ENCODE measurements around the gene ZC2HC1B.
"Not testable (repeated sequence)": the region's sequence is repeated elsewhere in the genome, so short reads cannot be mapped to it uniquely, and the experiment has no call there.

ZC2HC1B gene

GRCh38 chr6:143863771-143864170 is 503 bp upstream of the ZC2HC1B start:
- Histone ChIP-seq H3K4me3 (ENCODE audit: low read length in 2 of 2) (no peak overlapping the region), H3K4me1 (ENCODE audit: control insufficient read depth in 2 of 2, insufficient read depth in 2 of 2, low read length in 2 of 2) (no peaks in the 10 kb centered on the region), H3K9ac (ENCODE audit: low read depth in 1 of 2, low read length in 2 of 2) (no peak overlapping the region), H3K9me3 (ENCODE audit: control insufficient read depth in 2 of 2, low read length in 2 of 2) (no peaks in the 10 kb centered on the region), H3K27me3 (ENCODE audit: control insufficient read depth in 2 of 2, insufficient read depth in 2 of 2, low read length in 2 of 2) (no peaks in the 10 kb centered on the region), H3K27ac (ENCODE audit: low read depth in 2 of 2, low read length in 2 of 2) (no peak overlapping the region), H3K36me3 (ENCODE audit: control insufficient read depth in 2 of 2, insufficient read depth in 2 of 2, low read length in 2 of 2) (peaks cover 37 to 41% of the 10 kb centered on the region in 2 donors)

- Histone ChIP-seq H3K4me1 (ENCODE audit: control insufficient read depth in 2 of 2, insufficient read depth in 2 of 2, low read length in 2 of 2) (no peaks in the 10 kb centered on the region), H3K4me3 (ENCODE audit: low read length in 2 of 2) (no peak overlapping the region)
Observed at GRCh38 chr6:143867236-143867635, 3.0 kb downstream of the ZC2HC1B start.

GRCh38 chr6:143868808-143869207 is 4.5 kb downstream of the ZC2HC1B start:
- not testable (repeated sequence) for H3K4me3 ChIP-seq (ENCODE audit: low read length in 2 of 2); H3K27me3 ChIP-seq (ENCODE audit: control insufficient read depth in 2 of 2, insufficient read depth in 2 of 2, low read length in 2 of 2); H3K27ac ChIP-seq (ENCODE audit: low read depth in 2 of 2, low read length in 2 of 2); H3K4me1 ChIP-seq (ENCODE audit: control insufficient read depth in 2 of 2, insufficient read depth in 2 of 2, low read length in 2 of 2); H3K9ac ChIP-seq (ENCODE audit: low read depth in 1 of 2, low read length in 2 of 2); H3K9me3 ChIP-seq (ENCODE audit: control insufficient read depth in 2 of 2, low read length in 2 of 2)
- H3K36me3 ChIP-seq (ENCODE audit: control insufficient read depth in 2 of 2, insufficient read depth in 2 of 2, low read length in 2 of 2) = peaks cover 6 to 10% of the 10 kb centered on the region in 2 donors

More at GRCh38 chr6:143867236-143867635, 3.0 kb downstream of the ZC2HC1B start:
- no peak overlapping the region for H3K27ac ChIP-seq (ENCODE audit: low read depth in 2 of 2, low read length in 2 of 2)
- no peaks in the 10 kb centered on the region for H3K27me3 ChIP-seq (ENCODE audit: control insufficient read depth in 2 of 2, insufficient read depth in 2 of 2, low read length in 2 of 2)
- no peak overlapping the region for H3K9ac ChIP-seq (ENCODE audit: low read depth in 1 of 2, low read length in 2 of 2)
- H3K36me3 ChIP-seq (ENCODE audit: control insufficient read depth in 2 of 2, insufficient read depth in 2 of 2, low read length in 2 of 2) = peaks cover 18 to 22% of the 10 kb centered on the region in 2 donors
- H3K9me3 ChIP-seq (ENCODE audit: control insufficient read depth in 2 of 2, low read length in 2 of 2) = no peaks in the 10 kb centered on the region

- not testable (repeated sequence) for H3K9me3 ChIP-seq (ENCODE audit: control insufficient read depth in 2 of 2, low read length in 2 of 2); H3K27me3 ChIP-seq (ENCODE audit: control insufficient read depth in 2 of 2, insufficient read depth in 2 of 2, low read length in 2 of 2); H3K4me1 ChIP-seq (ENCODE audit: control insufficient read depth in 2 of 2, insufficient read depth in 2 of 2, low read length in 2 of 2); H3K4me3 ChIP-seq (ENCODE audit: low read length in 2 of 2); H3K9ac ChIP-seq (ENCODE audit: low read depth in 1 of 2, low read length in 2 of 2); H3K27ac ChIP-seq (ENCODE audit: low read depth in 2 of 2, low read length in 2 of 2); H3K36me3 ChIP-seq (ENCODE audit: control insufficient read depth in 2 of 2, insufficient read depth in 2 of 2, low read length in 2 of 2)
Observed at GRCh38 chr6:143871202-143871730, 7.0 kb downstream of the ZC2HC1B start.

GRCh38 chr6:143872201-143872600 is 7.9 kb downstream of the ZC2HC1B start:
- Histone ChIP-seq H3K4me3 (ENCODE audit: low read length in 2 of 2) (no peak overlapping the region), H3K27me3 (ENCODE audit: control insufficient read depth in 2 of 2, insufficient read depth in 2 of 2, low read length in 2 of 2) (no peaks in the 10 kb centered on the region), H3K27ac (ENCODE audit: low read depth in 2 of 2, low read length in 2 of 2) (no peak overlapping the region), H3K36me3 (ENCODE audit: control insufficient read depth in 2 of 2, insufficient read depth in 2 of 2, low read length in 2 of 2) (no peaks in the 10 kb centered on the region), H3K9ac (ENCODE audit: low read depth in 1 of 2, low read length in 2 of 2) (no peak overlapping the region), H3K9me3 (ENCODE audit: control insufficient read depth in 2 of 2, low read length in 2 of 2) (peaks cover 0 to 2% of the 10 kb centered on the region in 2 donors), H3K4me1 (ENCODE audit: control insufficient read depth in 2 of 2, insufficient read depth in 2 of 2, low read length in 2 of 2) (no peaks in the 10 kb centered on the region)

- H3K27ac ChIP-seq (ENCODE audit: low read depth in 2 of 2, low read length in 2 of 2); H3K4me3 ChIP-seq (ENCODE audit: low read length in 2 of 2); H3K9me3 ChIP-seq (ENCODE audit: control insufficient read depth in 2 of 2, low read length in 2 of 2); H3K4me1 ChIP-seq (ENCODE audit: control insufficient read depth in 2 of 2, insufficient read depth in 2 of 2, low read length in 2 of 2); H3K27me3 ChIP-seq (ENCODE audit: control insufficient read depth in 2 of 2, insufficient read depth in 2 of 2, low read length in 2 of 2); H3K9ac ChIP-seq (ENCODE audit: low read depth in 1 of 2, low read length in 2 of 2); H3K36me3 ChIP-seq (ENCODE audit: control insufficient read depth in 2 of 2, insufficient read depth in 2 of 2, low read length in 2 of 2): not testable (repeated sequence)
Observed at GRCh38 chr6:143873600-143873999, 9.3 kb downstream of the ZC2HC1B start.

DNA sequence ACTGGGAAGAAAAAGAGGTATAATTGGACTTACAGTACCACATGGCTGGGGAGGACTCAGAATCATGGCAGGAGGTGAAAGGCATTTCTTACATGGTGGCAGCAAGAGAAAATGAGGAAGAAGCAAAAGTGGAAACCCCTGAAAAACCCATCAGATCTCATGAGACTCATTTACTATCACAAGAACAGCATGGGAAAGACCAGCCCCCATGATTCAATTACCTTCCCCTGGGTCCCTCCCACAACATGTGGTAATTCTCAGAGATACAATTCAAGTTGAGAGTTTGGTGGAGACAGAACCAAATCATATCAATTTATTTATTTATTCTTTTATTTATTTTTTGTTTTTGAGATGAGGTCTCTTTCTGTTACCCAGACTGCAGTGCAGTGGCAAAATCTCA is 10.2 kb downstream of the ZC2HC1B start:
- not testable (repeated sequence) for H3K36me3 ChIP-seq (ENCODE audit: control insufficient read depth in 2 of 2, insufficient read depth in 2 of 2, low read length in 2 of 2); H3K9me3 ChIP-seq (ENCODE audit: control insufficient read depth in 2 of 2, low read length in 2 of 2); H3K4me1 ChIP-seq (ENCODE audit: control insufficient read depth in 2 of 2, insufficient read depth in 2 of 2, low read length in 2 of 2); H3K9ac ChIP-seq (ENCODE audit: low read depth in 1 of 2, low read length in 2 of 2); H3K27ac ChIP-seq (ENCODE audit: low read depth in 2 of 2, low read length in 2 of 2); H3K27me3 ChIP-seq (ENCODE audit: control insufficient read depth in 2 of 2, insufficient read depth in 2 of 2, low read length in 2 of 2); H3K4me3 ChIP-seq (ENCODE audit: low read length in 2 of 2)

DNA sequence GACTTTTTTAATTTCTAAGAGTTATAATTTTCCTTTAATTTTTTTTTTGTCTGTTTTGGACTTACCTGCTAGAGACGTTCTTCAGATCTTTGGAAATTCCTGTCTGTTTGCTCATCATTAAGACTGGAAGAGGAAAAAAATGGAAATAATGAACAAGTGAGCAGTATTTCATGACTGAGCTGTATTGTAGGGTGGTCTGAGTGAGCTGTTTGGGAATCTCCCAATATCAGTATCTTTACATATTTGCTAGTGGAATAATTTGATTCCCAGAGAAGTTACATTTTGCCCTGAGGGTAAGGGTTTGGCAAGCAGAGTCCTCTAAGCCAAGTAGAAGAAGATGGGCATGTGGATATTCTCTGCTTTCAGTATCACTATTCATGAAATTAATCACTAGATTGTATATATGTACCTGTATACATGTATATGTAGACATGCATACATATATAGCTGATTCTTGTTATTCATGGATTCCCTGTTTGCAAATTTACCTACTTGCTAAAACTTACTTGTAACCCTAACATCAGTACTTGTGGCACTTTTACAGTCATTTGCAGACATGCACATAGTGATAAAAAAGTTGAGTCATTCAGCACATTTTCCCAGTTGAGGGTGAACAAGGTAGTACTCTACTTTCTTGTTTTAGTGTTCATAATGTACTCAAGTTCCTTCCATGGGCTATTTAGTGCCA is 13.5 kb downstream of the ZC2HC1B start:
- H3K27ac ChIP-seq (ENCODE audit: low read depth in 2 of 2, low read length in 2 of 2) = no peak overlapping the region
- no peak overlapping the region for H3K9ac ChIP-seq (ENCODE audit: low read depth in 1 of 2, low read length in 2 of 2)
- no peaks in the 10 kb centered on the region for H3K36me3 ChIP-seq (ENCODE audit: control insufficient read depth in 2 of 2, insufficient read depth in 2 of 2, low read length in 2 of 2)
- no peaks in the 10 kb centered on the region for H3K4me1 ChIP-seq (ENCODE audit: control insufficient read depth in 2 of 2, insufficient read depth in 2 of 2, low read length in 2 of 2)
- peaks cover 0 to 5% of the 10 kb centered on the region in 2 donors for H3K9me3 ChIP-seq (ENCODE audit: control insufficient read depth in 2 of 2, low read length in 2 of 2)
- H3K27me3 ChIP-seq (ENCODE audit: control insufficient read depth in 2 of 2, insufficient read depth in 2 of 2, low read length in 2 of 2) = no peaks in the 10 kb centered on the region
- H3K4me3 ChIP-seq (ENCODE audit: low read length in 2 of 2) = no peak overlapping the region

DNA sequence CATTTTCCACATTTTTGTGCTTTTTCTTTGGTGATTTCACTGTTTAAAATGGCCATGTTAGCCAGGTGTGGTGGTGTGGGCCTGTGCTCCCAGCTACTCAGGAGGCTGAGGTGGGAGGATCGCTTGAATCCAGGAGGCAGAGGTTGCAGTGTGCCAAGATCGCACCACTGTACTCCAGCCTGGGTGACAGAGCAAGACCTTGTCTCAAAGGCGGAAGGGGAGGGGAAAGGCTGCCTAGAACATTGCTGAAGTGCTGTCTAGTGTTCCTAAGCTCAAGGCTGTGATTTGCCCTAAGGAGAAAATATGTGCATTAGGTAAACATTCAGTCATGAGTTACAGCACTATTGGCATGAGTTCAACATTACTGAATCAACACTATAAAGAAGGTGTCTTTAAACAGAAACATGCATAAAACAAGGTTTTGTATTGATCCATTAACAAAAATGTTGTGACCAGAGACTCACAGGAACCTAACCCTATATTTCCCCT is 14.0 kb downstream of the ZC2HC1B start:
- Histone ChIP-seq H3K27ac (ENCODE audit: low read depth in 2 of 2, low read length in 2 of 2) (no peak overlapping the region), H3K36me3 (ENCODE audit: control insufficient read depth in 2 of 2, insufficient read depth in 2 of 2, low read length in 2 of 2) (no peaks in the 10 kb centered on the region), H3K9me3 (ENCODE audit: control insufficient read depth in 2 of 2, low read length in 2 of 2) (peaks cover 0 to 5% of the 10 kb centered on the region in 2 donors), H3K4me1 (ENCODE audit: control insufficient read depth in 2 of 2, insufficient read depth in 2 of 2, low read length in 2 of 2) (no peaks in the 10 kb centered on the region), H3K4me3 (ENCODE audit: low read length in 2 of 2) (no peak overlapping the region), H3K9ac (ENCODE audit: low read depth in 1 of 2, low read length in 2 of 2) (no peak overlapping the region), H3K27me3 (ENCODE audit: control insufficient read depth in 2 of 2, insufficient read depth in 2 of 2, low read length in 2 of 2) (no peaks in the 10 kb centered on the region)

- H3K27ac ChIP-seq (ENCODE audit: low read depth in 2 of 2, low read length in 2 of 2) = no peak overlapping the region
- peaks cover 0 to 2% of the 10 kb centered on the region in 2 donors for H3K9me3 ChIP-seq (ENCODE audit: control insufficient read depth in 2 of 2, low read length in 2 of 2)
Observed at GRCh38 chr6:143880412-143880811, 16.1 kb downstream of the ZC2HC1B start.

More at GRCh38 chr6:143880412-143880811, 16.1 kb downstream of the ZC2HC1B start:
- Histone ChIP-seq H3K9ac (ENCODE audit: low read depth in 1 of 2, low read length in 2 of 2) (no peak overlapping the region), H3K4me3 (ENCODE audit: low read length in 2 of 2) (no peak overlapping the region), H3K4me1 (ENCODE audit: control insufficient read depth in 2 of 2, insufficient read depth in 2 of 2, low read length in 2 of 2) (no peaks in the 10 kb centered on the region), H3K36me3 (ENCODE audit: control insufficient read depth in 2 of 2, insufficient read depth in 2 of 2, low read length in 2 of 2) (no peaks in the 10 kb centered on the region), H3K27me3 (ENCODE audit: control insufficient read depth in 2 of 2, insufficient read depth in 2 of 2, low read length in 2 of 2) (no peaks in the 10 kb centered on the region)
